ENCODE results near the gene CLCNKB. TPM values are rescaled to one million over a fixed set of nuclear protein-coding genes. Genes with fewer than 3 reads are reported as not detected.
"Not testable (repeated sequence)": the region's sequence is repeated elsewhere in the genome, so short reads cannot be mapped to it uniquely, and the experiment has no call there.

CLCNKB gene
- total RNA-seq, 2 experiments from 2014 or later, result not detected

DNA sequence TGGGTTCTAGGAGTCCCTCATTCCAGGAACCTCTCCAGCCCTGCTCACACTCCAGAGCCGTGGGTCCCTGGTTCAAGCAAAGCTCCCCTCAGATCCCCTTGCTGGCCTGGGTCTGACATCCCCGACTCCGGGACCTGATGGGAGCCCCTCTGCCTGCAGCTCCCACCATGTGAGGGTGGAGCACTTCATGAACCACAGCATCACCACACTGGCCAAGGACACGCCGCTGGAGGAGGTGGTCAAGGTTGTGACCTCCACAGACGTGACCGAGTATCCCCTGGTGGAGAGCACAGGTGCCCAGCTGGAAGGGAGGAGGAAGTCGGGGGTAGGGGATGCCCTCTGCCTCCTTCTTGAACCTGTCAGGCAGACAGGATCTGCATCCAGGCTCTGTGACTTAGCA lies 12.0 kb upstream of the CLCNKB start:
- ChIA-PET CTCF (no interaction called here), POLR2A (no interaction called here)
- Mint-ChIP-seq H3K36me3 (ENCODE audit: low read depth) (no peaks in the 10 kb centered on the region), H3K9me3 (no peaks in the 10 kb centered on the region), H3K4me1 (ENCODE audit: low read depth) (peaks cover 3% of the 10 kb centered on the region), H3K27me3 (peaks cover 18% of the 10 kb centered on the region), H3K4me3 (no peak overlapping the region), H3K27ac (no peak overlapping the region)
- no peak for TF ChIP-seq CTCF (IDR thresholded peaks at IDR 0.05)
- ATAC-seq (no peak), DNase-seq (no peak)
- intact Hi-C loops (cut with micrococcal nuclease), result no loop called here

DNA sequence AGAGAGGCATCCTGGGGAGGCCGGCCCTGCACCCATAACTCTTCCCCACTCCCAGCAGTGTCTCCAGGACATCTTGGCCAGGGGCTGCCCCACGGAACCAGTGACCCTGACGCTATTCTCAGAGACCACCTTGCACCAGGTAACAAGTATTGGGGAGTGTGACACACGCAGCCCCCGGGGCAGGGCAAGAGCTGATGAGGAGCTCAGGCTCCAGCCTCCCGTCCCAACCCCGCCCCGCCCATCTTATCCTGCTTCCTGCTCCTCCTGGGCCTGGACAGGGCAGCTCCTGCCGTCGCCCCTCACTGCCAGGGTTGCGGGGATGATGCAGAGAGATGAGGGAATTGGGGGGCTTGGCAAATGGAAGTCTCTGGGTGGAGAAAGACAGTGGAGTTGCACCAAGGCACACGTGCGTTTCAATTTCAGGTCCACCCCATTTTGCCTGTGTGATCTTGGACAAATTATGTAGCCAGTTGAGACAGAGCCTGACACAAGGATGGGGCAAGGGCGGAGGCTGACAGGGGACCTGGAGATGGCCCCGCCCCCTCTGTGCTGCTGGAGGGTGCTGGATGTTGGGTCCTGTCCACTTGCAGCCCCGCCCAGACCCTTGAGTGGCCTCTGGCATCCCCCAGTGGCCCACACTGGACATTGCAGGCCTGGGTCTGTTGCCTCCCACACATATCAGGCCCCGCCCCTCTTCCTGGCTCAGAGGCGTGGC lies 11.0 kb upstream of the CLCNKB start:
- H3K9me3 Mint-ChIP-seq, result no peaks in the 10 kb centered on the region
- TF ChIP-seq CTCF (IDR thresholded peaks at IDR 0.05), result peak; percentile 79
- intact Hi-C loops (cut with micrococcal nuclease), result no loop called here

GRCh38 chr1:16033103-16033632 lies 10.4 kb upstream of the CLCNKB start:
- DNase-seq; ATAC-seq; H3K9me3 Mint-ChIP-seq; H3K4me3 Mint-ChIP-seq; H3K4me1 Mint-ChIP-seq (ENCODE audit: low read depth); H3K27ac Mint-ChIP-seq; intact Hi-C loops (cut with micrococcal nuclease); H3K36me3 Mint-ChIP-seq (ENCODE audit: low read depth); POLR2A ChIA-PET: not testable (repeated sequence)
- H3K27me3 Mint-ChIP-seq, result peaks cover 13% of the 10 kb centered on the region
- CTCF ChIA-PET, result interaction anchor here (1.5 to 1.6 kb wide), 2 partner anchors 23 to 26 kb away, joined by 5 to 9 read pairs; no protein-coding TSS in a partner anchor

More for the DNA sequence above, 11.0 kb upstream of the CLCNKB start:
- CTCF ChIA-PET, result interaction anchor here (0.6 to 1.6 kb wide), 5 partner anchors 20 to 241 kb away, joined by 3 to 9 read pairs (median 3); no protein-coding TSS in a partner anchor
- H3K4me3 Mint-ChIP-seq, result no peak overlapping the region
- H3K4me1 Mint-ChIP-seq (ENCODE audit: low read depth), result peaks cover 3% of the 10 kb centered on the region
- no peaks in the 10 kb centered on the region for H3K36me3 Mint-ChIP-seq (ENCODE audit: low read depth)
- DNase-seq (peak; percentile 83), ATAC-seq (peak; percentile 100)
- no peak overlapping the region for H3K27ac Mint-ChIP-seq
- peaks cover 18% of the 10 kb centered on the region for H3K27me3 Mint-ChIP-seq
- POLR2A ChIA-PET, result no interaction called here

- POLR2A ChIA-PET; H3K4me1 Mint-ChIP-seq (ENCODE audit: low read depth); H3K4me3 Mint-ChIP-seq; H3K27me3 Mint-ChIP-seq; H3K9me3 Mint-ChIP-seq; H3K36me3 Mint-ChIP-seq (ENCODE audit: low read depth); intact Hi-C loops (cut with micrococcal nuclease); DNase-seq; ATAC-seq; CTCF ChIA-PET; H3K27ac Mint-ChIP-seq: not testable (repeated sequence)
Measured at GRCh38 chr1:16036461-16036860, 7.1 kb upstream of the CLCNKB start.

DNA sequence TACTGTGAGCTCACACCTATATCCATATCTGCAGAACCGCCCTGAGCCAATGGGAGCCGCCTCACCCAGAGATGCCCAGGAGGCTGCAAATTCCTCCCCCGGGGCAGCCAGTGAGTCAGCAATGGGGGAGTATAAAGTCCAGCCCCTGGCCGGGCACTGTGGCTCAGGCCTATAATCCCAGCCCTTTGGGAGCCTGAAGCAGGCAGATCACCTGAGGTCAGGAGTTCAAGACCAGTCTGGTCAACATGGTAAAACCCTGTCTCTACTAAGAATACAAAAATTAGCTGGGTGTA lies 5.0 kb upstream of the CLCNKB start:
- H3K36me3 Mint-ChIP-seq (ENCODE audit: low read depth), result no peaks in the 10 kb centered on the region
- H3K4me3 Mint-ChIP-seq, result no peak overlapping the region
- no peaks in the 10 kb centered on the region for H3K4me1 Mint-ChIP-seq (ENCODE audit: low read depth)
- POLR2A ChIA-PET, result no interaction called here
- intact Hi-C loops (cut with micrococcal nuclease), result no loop called here
- no peak for TF ChIP-seq CTCF (IDR thresholded peaks at IDR 0.05)
- DNase-seq, result no peak
- CTCF ChIA-PET, result interaction anchor here (0.8 kb wide), 1 partner anchor 34 kb away, joined by 3 read pairs; no protein-coding TSS in a partner anchor
- no peaks in the 10 kb centered on the region for H3K27me3 Mint-ChIP-seq
- H3K9me3 Mint-ChIP-seq, result no peaks in the 10 kb centered on the region
- ATAC-seq, result no peak
- no peak overlapping the region for H3K27ac Mint-ChIP-seq

- H3K36me3 Mint-ChIP-seq (ENCODE audit: low read depth); H3K9me3 Mint-ChIP-seq; ATAC-seq; intact Hi-C loops (cut with micrococcal nuclease); H3K27me3 Mint-ChIP-seq; H3K4me3 Mint-ChIP-seq; POLR2A ChIA-PET; DNase-seq; H3K27ac Mint-ChIP-seq; H3K4me1 Mint-ChIP-seq (ENCODE audit: low read depth): not testable (repeated sequence)
- CTCF ChIA-PET, result interaction anchor here (0.6 kb wide), 1 partner anchor 116 kb away, joined by 3 read pairs; no protein-coding TSS in a partner anchor
Measured at GRCh38 chr1:16039871-16040270, 3.7 kb upstream of the CLCNKB start.
